K562 (cell line): ENCODE measurements around the gene ALG14. TPM values are rescaled to one million over a fixed set of nuclear protein-coding genes. Genes with fewer than 3 reads are reported as not detected.

Experiments used
- ATF7 ChIP-seq: fragments of 450-650 bp; IDR thresholded peaks from 2 replicates; pipeline ENCODE4 v1.7.1; 2014; ENCODE audit warnings: mild to moderate bottlenecking, moderate library complexity
- ETV6 ChIP-seq, 3 experiments: fragments of 150-350 bp in 1 of 3; sonication (generic) in 1 of 3; formaldehyde crosslinking in 1 of 3; IDR thresholded peaks; 2 replicates each; pipeline versions ENCODE4 v1.6.1 to v1.8.0; 2014 to 2022; ENCODE audit warnings: borderline replicate concordance in 2 of 3, low read depth in 2 of 3, antibody characterized with exemption in 1 of 3, low read length in 1 of 3, mild to moderate bottlenecking in 1 of 3, missing genetic modification reagents in 1 of 3
- HDGF ChIP-seq: fragments of 450-650 bp; IDR thresholded peaks from 2 replicates; pipeline ENCODE4 v1.6.1; 2016
- ID3 ChIP-seq, 2 experiments: fragments of 250-450 bp in 1 of 2; fragments of 450-650 bp in 1 of 2; sonication (Bioruptor Pico) in 1 of 2; IDR thresholded peaks; 2 replicates each; pipeline versions ENCODE4 v1.6.1 to v1.8.0; 2016 to 2021; ENCODE audit warnings: mild to moderate bottlenecking in 2 of 2, moderate library complexity in 2 of 2, missing compliant biosample characterization in 1 of 2, missing genetic modification characterization in 1 of 2
- KDM2B ChIP-seq: fragments of 250-450 bp; sonication (Bioruptor Pico); IDR thresholded peaks from 2 replicates; pipeline ENCODE4 v1.8.0; 2021; ENCODE audit warnings: mild to moderate bottlenecking, moderate library complexity
- MAZ ChIP-seq, 2 experiments: fragments of 450-650 bp in 1 of 2; sonication (generic) in 1 of 2; formaldehyde crosslinking; IDR thresholded peaks in 1 of 2; conservative IDR thresholded peaks in 1 of 2; 2 replicates each; pipeline versions ENCODE4 v1.4.0 to v1.5.0; 2020; ENCODE audit warnings: mild to moderate bottlenecking in 1 of 2, missing genetic modification reagents in 1 of 2
- MTF1 ChIP-seq: fragments of 250-450 bp; sonication (Bioruptor Pico); IDR thresholded peaks from 2 replicates; pipeline ENCODE4 v1.9.0; 2021; ENCODE audit warnings: moderate library complexity, mild to moderate bottlenecking, inconsistent platforms, borderline replicate concordance
- PHF8 ChIP-seq: fragments of 200-600 bp; sonication (generic); IDR thresholded peaks from 2 replicates; pipeline ENCODE4 v1.6.1; 2012; ENCODE audit warnings: mixed run types, mild to moderate bottlenecking, inconsistent platforms, low read length, moderate library complexity, borderline replicate concordance
- TAF9B ChIP-seq: fragments of 450-650 bp; IDR thresholded peaks from 2 replicates; pipeline ENCODE4 v1.6.1; 2018; ENCODE audit warnings: mild to moderate bottlenecking; ENCODE audit not compliant: partially characterized antibody
- VEZF1 ChIP-seq: fragments of 200-800 bp; sonication (Bioruptor generic); IDR thresholded peaks from 2 replicates; pipeline ENCODE4 v1.6.1; 2017; ENCODE audit warnings: missing genetic modification characterization, missing compliant biosample characterization
- YY1 ChIP-seq, 3 experiments: IDR thresholded peaks; 2 replicates each; pipeline ENCODE4 v1.6.1; 2011; ENCODE audit warnings: low read length in 2 of 3, mild to moderate bottlenecking in 2 of 3, moderate library complexity in 2 of 3, borderline replicate concordance in 1 of 3, control low read depth in 1 of 3, low read depth in 1 of 3; ENCODE audit not compliant: insufficient read depth in 3 of 3, insufficient replicate concordance in 2 of 3, control insufficient read depth in 1 of 3, insufficient read length in 1 of 3; ENCODE audit errors: extremely low read depth in 1 of 3
- polyA plus RNA-seq, 8 experiments: library from polyadenylated mRNA; depleted of rRNA in 4 of 8; stranded (reverse) in 5 of 8; unstranded in 3 of 8; fragments of >200 nt; fragmentation: Nextera tagmentation in 2 of 8; fragmentation: Illumina TruSeq in 1 of 8; extraction: Ambion mirVana in 2 of 8; extraction: Trizol in 1 of 8; gene quantifications; 2 replicates each; pipeline versions ENCODE4 v1.2.1 to v1.2.3, GENCODE V29; 2011 to 2014; ENCODE audit warnings: inconsistent platforms in 1 of 8, missing spikeins in 1 of 8
- total RNA-seq, 7 experiments: library from RNA; depleted of rRNA in 6 of 7; stranded (reverse); fragments of >200 nt in 6 of 7; fragmentation: Illumina TruSeq in 2 of 7; extraction: Trizol in 2 of 7; gene quantifications; 2 replicates each; pipeline versions ENCODE4 v1.2.1 to v1.2.3, GENCODE V29; 2011 to 2021; ENCODE audit warnings: low replicate concordance in 1 of 7
- TF ChIP-seq, protein P1 (sequence below): fragments of 250-450 bp; sonication (Bioruptor Pico); IDR thresholded peaks from 2 replicates; pipeline ENCODE4 v1.5.0; 2021; ENCODE audit warnings: mild to moderate bottlenecking, moderate library complexity
- TF ChIP-seq, protein P2 (sequence below): fragments of 250-450 bp; sonication (Bioruptor Pico); IDR thresholded peaks from 2 replicates; pipeline ENCODE4 v1.4.0; 2020; ENCODE audit warnings: mild to moderate bottlenecking, moderate library complexity, borderline replicate concordance

Gene ALG14
- total and polyA plus RNA-seq, 9 of the 15 experiments (the other 6 are each of a cell fraction or from before 2014, with no cell fraction given): 2.8 to 16.2 (median 4.9) TPM

- TF ChIP-seq MTF1 (CRISPR knock-in tag) (no peak), YY1 (IDR thresholded peaks at IDR 0.05; ENCODE audit: borderline replicate concordance in 1 of 3, control insufficient read depth in 1 of 3, extremely low read depth in 1 of 3, insufficient read depth in 3 of 3, insufficient read length in 1 of 3, insufficient replicate concordance in 2 of 3, low read depth in 1 of 3, low read length in 2 of 3) (peak in 1 of 3 experiments; percentile 6), KDM2B (CRISPR knock-in tag) (peak; percentile 86; the same call in 1 of the 2 replicates), VEZF1 (CRISPR knock-in tag) (peak; percentile 65), MAZ (CRISPR knock-in tag; conservative IDR thresholded peaks at IDR 0.05 in 1 of 2, IDR thresholded peaks at IDR 0.05 in 1 of 2) (0 out of 4 replicates have a peak, but pooled peaks of 1 of the 2 experiments have one; percentile 41), HDGF (no peak), ETV6 (IDR thresholded peaks at IDR 0.05; ENCODE audit: borderline replicate concordance in 1 of 2, low read depth in 2 of 2, low read length in 1 of 2) (no peak), ETV6 (CRISPR knock-in tag; IDR thresholded peaks at IDR 0.05; ENCODE audit: borderline replicate concordance) (no peak), ATF7 (peak; percentile 17; the same call in 1 of the 2 replicates), TAF9B (no peak), PHF8 (peak; percentile 62; the same call in 1 of the 2 replicates), ID3 (CRISPR knock-in tag; IDR thresholded peaks at IDR 0.05) (no peak), ID3 (tag; IDR thresholded peaks at IDR 0.05) (no peak)
- TF ChIP-seq, protein P1, sequence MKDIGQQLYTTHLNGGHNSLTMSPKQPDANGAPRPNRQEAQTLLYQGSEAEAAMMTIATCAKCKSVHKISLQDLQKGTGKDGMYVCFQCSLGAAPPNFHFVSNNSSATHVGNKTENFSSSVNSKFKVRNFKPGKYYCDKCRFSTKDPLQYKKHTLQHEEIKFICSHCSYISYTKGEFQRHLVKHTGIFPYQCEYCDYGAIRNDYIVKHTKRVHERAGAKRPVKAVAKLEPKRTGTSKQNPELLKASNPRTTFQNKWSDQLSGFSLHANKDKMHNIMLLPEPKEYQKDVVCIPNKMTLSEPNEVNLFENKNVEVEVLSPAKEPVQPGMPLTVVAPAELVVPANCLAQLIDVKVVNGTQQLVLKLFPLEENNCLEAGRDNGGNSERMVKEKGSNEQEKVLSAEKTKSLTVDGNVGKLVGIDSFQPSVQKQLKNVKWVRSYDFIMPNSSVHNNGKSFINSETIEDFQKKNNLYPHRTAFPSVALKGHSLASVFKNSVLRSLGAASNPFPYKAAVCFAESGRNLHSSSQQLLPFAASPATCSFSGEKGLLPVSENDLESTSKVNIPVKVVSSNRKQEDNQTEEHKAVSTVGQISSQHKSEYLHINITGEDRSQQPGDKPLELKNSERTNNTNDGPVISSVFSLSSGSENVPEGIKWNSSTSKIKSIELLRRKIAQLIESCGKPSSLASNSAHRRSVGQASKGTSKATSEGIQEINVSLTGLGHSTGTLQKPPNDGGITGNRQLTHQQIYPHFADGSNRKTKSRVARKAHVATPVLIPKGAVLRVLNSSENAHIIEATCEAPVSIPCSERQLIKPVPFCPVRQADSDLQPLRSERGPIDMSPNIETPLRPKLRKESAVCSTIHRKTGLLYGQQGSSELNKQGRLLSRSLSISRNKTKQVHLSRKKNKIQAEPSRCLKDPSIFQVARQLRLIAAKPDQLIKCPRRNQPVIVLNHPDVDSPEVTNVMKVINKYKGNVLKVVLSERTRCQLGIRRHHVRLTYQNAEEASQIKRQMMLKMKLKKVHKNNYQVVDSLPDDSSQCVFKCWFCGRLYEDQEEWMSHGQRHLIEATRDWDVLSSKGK (CRISPR knock-in tag): no peak
- TF ChIP-seq, protein P2, sequence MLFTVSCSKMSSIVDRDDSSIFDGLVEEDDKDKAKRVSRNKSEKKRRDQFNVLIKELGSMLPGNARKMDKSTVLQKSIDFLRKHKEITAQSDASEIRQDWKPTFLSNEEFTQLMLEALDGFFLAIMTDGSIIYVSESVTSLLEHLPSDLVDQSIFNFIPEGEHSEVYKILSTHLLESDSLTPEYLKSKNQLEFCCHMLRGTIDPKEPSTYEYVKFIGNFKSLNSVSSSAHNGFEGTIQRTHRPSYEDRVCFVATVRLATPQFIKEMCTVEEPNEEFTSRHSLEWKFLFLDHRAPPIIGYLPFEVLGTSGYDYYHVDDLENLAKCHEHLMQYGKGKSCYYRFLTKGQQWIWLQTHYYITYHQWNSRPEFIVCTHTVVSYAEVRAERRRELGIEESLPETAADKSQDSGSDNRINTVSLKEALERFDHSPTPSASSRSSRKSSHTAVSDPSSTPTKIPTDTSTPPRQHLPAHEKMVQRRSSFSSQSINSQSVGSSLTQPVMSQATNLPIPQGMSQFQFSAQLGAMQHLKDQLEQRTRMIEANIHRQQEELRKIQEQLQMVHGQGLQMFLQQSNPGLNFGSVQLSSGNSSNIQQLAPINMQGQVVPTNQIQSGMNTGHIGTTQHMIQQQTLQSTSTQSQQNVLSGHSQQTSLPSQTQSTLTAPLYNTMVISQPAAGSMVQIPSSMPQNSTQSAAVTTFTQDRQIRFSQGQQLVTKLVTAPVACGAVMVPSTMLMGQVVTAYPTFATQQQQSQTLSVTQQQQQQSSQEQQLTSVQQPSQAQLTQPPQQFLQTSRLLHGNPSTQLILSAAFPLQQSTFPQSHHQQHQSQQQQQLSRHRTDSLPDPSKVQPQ (CRISPR knock-in tag): no peak
Observed at GRCh38 chr1:95117207-95118066, 44.7 kb upstream of the ALG14 start, which contains the start of gene TLCD4 (continued).
